Activated naive CD8-positive, alpha-beta T cell treated with anti-CD3 and anti-CD28 coated beads for 36 hours (primary cell): Measurements from ENCODE around the gene ATP5F1C. TPM values are rescaled to one million over a fixed set of nuclear protein-coding genes. Genes with fewer than 3 reads are reported as not detected.
A peak's percentile ranks its signal among the peaks of the same experiment; 100 is the strongest.
"Not testable (repeated sequence)": the region's sequence is repeated elsewhere in the genome, so short reads cannot be mapped to it uniquely, and the experiment has no call there.

ENCODE experiments used
- DNase-seq: peaks from one replicate; pipeline ENCODE4 v3.0.0; 2021
- H3K27ac Mint-ChIP-seq: one replicate; pipeline ENCODE4 v1.8.0; 2022; ENCODE audit warnings: mild to moderate bottlenecking, moderate library complexity, mixed read lengths
- H3K27me3 Mint-ChIP-seq: one replicate; pipeline ENCODE4 v1.8.0; 2022; ENCODE audit warnings: mild to moderate bottlenecking, mixed read lengths
- H3K36me3 Mint-ChIP-seq: one replicate; pipeline ENCODE4 v1.8.0; 2021; ENCODE audit warnings: mild to moderate bottlenecking, mixed read lengths
- H3K4me1 Mint-ChIP-seq: one replicate; pipeline ENCODE4 v1.8.0; 2021; ENCODE audit warnings: mixed read lengths
- H3K4me3 Mint-ChIP-seq: one replicate; pipeline ENCODE4 v1.8.0; 2022; ENCODE audit warnings: mild to moderate bottlenecking, moderate library complexity, mixed read lengths
- H3K9me3 Mint-ChIP-seq: one replicate; pipeline ENCODE4 v1.8.0; 2022; ENCODE audit warnings: mixed read lengths
- total RNA-seq, 2 experiments: library from RNA; stranded (reverse); gene quantifications; one replicate each; pipeline ENCODE4 v1.2.3, GENCODE V29; 2021

Gene ATP5F1C
- total RNA-seq: 100 to 1,000 TPM; 322 to 324 TPM

- H3K9me3 Mint-ChIP-seq: no peaks in the 10 kb centered on the region
- H3K4me1 Mint-ChIP-seq: peaks cover 40% of the 10 kb centered on the region
- H3K27ac Mint-ChIP-seq: no peak within 1 kb of the TSS
Observed at GRCh38 chr10:7787857-7788638, at the start of gene ATP5F1C, which contains the start of gene KIN. TSS of gene ATP5F1C (plus strand) at chr10:7788177. CDS start at chr10:7788208, 31 bp downstream. TSS of gene KIN (minus strand) at chr10:7787993. CDS start at chr10:7787933, 60 bp downstream.

GRCh38 chr10:7738536-7739407 is 49.2 kb upstream of the ATP5F1C start:
- no peak for DNase-seq

More at GRCh38 chr10:7787857-7788638, at the start of gene ATP5F1C, which contains the start of gene KIN:
- Mint-ChIP-seq H3K27me3 (no peaks in the 10 kb centered on the region), H3K36me3 (peaks cover 29% of the 10 kb centered on the region), H3K4me3 (no peak within 1 kb of the TSS)
- DNase-seq: peak; percentile 96

GRCh38 chr10:7744307-7744706 is 43.7 kb upstream of the ATP5F1C start:
- no peaks in the 10 kb centered on the region for H3K9me3 Mint-ChIP-seq
- no peak overlapping the region for H3K27ac Mint-ChIP-seq
- DNase-seq: no peak
- no peaks in the 10 kb centered on the region for H3K27me3 Mint-ChIP-seq
- H3K4me3 Mint-ChIP-seq: no peak overlapping the region
- no peaks in the 10 kb centered on the region for H3K4me1 Mint-ChIP-seq
- no peaks in the 10 kb centered on the region for H3K36me3 Mint-ChIP-seq

More at GRCh38 chr10:7738536-7739407, 49.2 kb upstream of the ATP5F1C start:
- H3K27me3 Mint-ChIP-seq: no peaks in the 10 kb centered on the region
- no peaks in the 10 kb centered on the region for H3K36me3 Mint-ChIP-seq
- no peak overlapping the region for H3K4me3 Mint-ChIP-seq
- H3K27ac Mint-ChIP-seq: no peak overlapping the region
- no peaks in the 10 kb centered on the region for H3K4me1 Mint-ChIP-seq
- no peaks in the 10 kb centered on the region for H3K9me3 Mint-ChIP-seq

GRCh38 chr10:7748637-7749036 is 39.3 kb upstream of the ATP5F1C start:
- H3K9me3 Mint-ChIP-seq, H3K4me3 Mint-ChIP-seq, H3K27ac Mint-ChIP-seq, H3K27me3 Mint-ChIP-seq, DNase-seq, H3K36me3 Mint-ChIP-seq, H3K4me1 Mint-ChIP-seq: not testable (repeated sequence)

- DNase-seq: no peak
- no peak overlapping the region for H3K27ac Mint-ChIP-seq
Observed at GRCh38 chr10:7750222-7750621, 37.8 kb upstream of the ATP5F1C start.

GRCh38 chr10:7752251-7752650 is 35.7 kb upstream of the ATP5F1C start:
- peaks cover 22% of the 10 kb centered on the region for H3K36me3 Mint-ChIP-seq
- H3K9me3 Mint-ChIP-seq: no peaks in the 10 kb centered on the region
- H3K27me3 Mint-ChIP-seq: no peaks in the 10 kb centered on the region
- DNase-seq: no peak
- no peak overlapping the region for H3K27ac Mint-ChIP-seq
- H3K4me3 Mint-ChIP-seq: no peak overlapping the region
- no peaks in the 10 kb centered on the region for H3K4me1 Mint-ChIP-seq

More at GRCh38 chr10:7750222-7750621, 37.8 kb upstream of the ATP5F1C start:
- Mint-ChIP-seq H3K4me3 (no peak overlapping the region), H3K27me3 (no peaks in the 10 kb centered on the region), H3K9me3 (no peaks in the 10 kb centered on the region), H3K36me3 (peaks cover 19% of the 10 kb centered on the region), H3K4me1 (no peaks in the 10 kb centered on the region)

- peaks cover 28% of the 10 kb centered on the region for H3K36me3 Mint-ChIP-seq
- no peaks in the 10 kb centered on the region for H3K4me1 Mint-ChIP-seq
- no peak overlapping the region for H3K4me3 Mint-ChIP-seq
- no peaks in the 10 kb centered on the region for H3K27me3 Mint-ChIP-seq
- no peaks in the 10 kb centered on the region for H3K9me3 Mint-ChIP-seq
- H3K27ac Mint-ChIP-seq: no peak overlapping the region
- no peak for DNase-seq
Observed at GRCh38 chr10:7755103-7755502, 32.9 kb upstream of the ATP5F1C start.

- H3K9me3 Mint-ChIP-seq: no peaks in the 10 kb centered on the region
- peaks cover 28% of the 10 kb centered on the region for H3K36me3 Mint-ChIP-seq
- no peaks in the 10 kb centered on the region for H3K27me3 Mint-ChIP-seq
- no peak overlapping the region for H3K27ac Mint-ChIP-seq
- H3K4me3 Mint-ChIP-seq: no peak overlapping the region
- H3K4me1 Mint-ChIP-seq: no peaks in the 10 kb centered on the region
- DNase-seq: peak; percentile 12
Observed at GRCh38 chr10:7756360-7756992, 31.5 kb upstream of the ATP5F1C start.

- Mint-ChIP-seq H3K27me3 (no peaks in the 10 kb centered on the region), H3K9me3 (no peaks in the 10 kb centered on the region), H3K4me3 (no peak overlapping the region), H3K4me1 (no peaks in the 10 kb centered on the region), H3K27ac (no peak overlapping the region), H3K36me3 (peaks cover 16% of the 10 kb centered on the region)
- DNase-seq: no peak
Observed at GRCh38 chr10:7763929-7764328, 24.0 kb upstream of the ATP5F1C start.

GRCh38 chr10:7766241-7766640 is 21.7 kb upstream of the ATP5F1C start:
- peaks cover 17% of the 10 kb centered on the region for H3K36me3 Mint-ChIP-seq
- H3K27me3 Mint-ChIP-seq: no peaks in the 10 kb centered on the region
- H3K4me3 Mint-ChIP-seq: no peak overlapping the region
- no peak for DNase-seq
- no peaks in the 10 kb centered on the region for H3K4me1 Mint-ChIP-seq
- no peak overlapping the region for H3K27ac Mint-ChIP-seq
- no peaks in the 10 kb centered on the region for H3K9me3 Mint-ChIP-seq

GRCh38 chr10:7767209-7767608 is 20.8 kb upstream of the ATP5F1C start:
- Mint-ChIP-seq H3K4me3 (no peak overlapping the region), H3K27ac (no peak overlapping the region), H3K4me1 (no peaks in the 10 kb centered on the region), H3K9me3 (no peaks in the 10 kb centered on the region), H3K36me3 (peaks cover 16% of the 10 kb centered on the region), H3K27me3 (no peaks in the 10 kb centered on the region)
- no peak for DNase-seq

GRCh38 chr10:7768417-7768816 is 19.6 kb upstream of the ATP5F1C start:
- Mint-ChIP-seq H3K4me3 (no peak overlapping the region), H3K27ac (no peak overlapping the region), H3K9me3 (no peaks in the 10 kb centered on the region), H3K36me3 (peaks cover 15% of the 10 kb centered on the region), H3K27me3 (no peaks in the 10 kb centered on the region), H3K4me1 (no peaks in the 10 kb centered on the region)
- no peak for DNase-seq

GRCh38 chr10:7773845-7774801 is 13.9 kb upstream of the ATP5F1C start:
- no peaks in the 10 kb centered on the region for H3K9me3 Mint-ChIP-seq
- no peaks in the 10 kb centered on the region for H3K27me3 Mint-ChIP-seq
- no peak overlapping the region for H3K27ac Mint-ChIP-seq
- H3K4me3 Mint-ChIP-seq: no peak overlapping the region
- peaks cover 26% of the 10 kb centered on the region for H3K36me3 Mint-ChIP-seq
- H3K4me1 Mint-ChIP-seq: no peaks in the 10 kb centered on the region
- no peak for DNase-seq

GRCh38 chr10:7776777-7777176 is 11.2 kb upstream of the ATP5F1C start:
- no peak overlapping the region for H3K4me3 Mint-ChIP-seq
- no peak overlapping the region for H3K27ac Mint-ChIP-seq
- H3K4me1 Mint-ChIP-seq: peaks cover 2% of the 10 kb centered on the region
- H3K36me3 Mint-ChIP-seq: peaks cover 37% of the 10 kb centered on the region
- DNase-seq: no peak
- no peaks in the 10 kb centered on the region for H3K9me3 Mint-ChIP-seq
- H3K27me3 Mint-ChIP-seq: no peaks in the 10 kb centered on the region
